Prostate gland (tissue), 2 donors: Measurements from ENCODE around the gene HIGD1A.

ENCODE experiments used
- POLR2A ChIP-seq: fragments of 450-650 bp; IDR thresholded peaks from one replicate; pipeline ENCODE4 v1.6.1; 2016; ENCODE audit warnings: antibody characterized with exemption, mild to moderate bottlenecking
- POLR2AphosphoS5 ChIP-seq: sonication (generic); formaldehyde crosslinking; IDR thresholded peaks from one replicate; pipeline ENCODE4 v1.6.1; 2017; ENCODE audit warnings: antibody characterized with exemption
- TF ChIP-seq, protein P1 (sequence below), 4 experiments: fragments of 200-600 bp in 2 of 4; fragments of 450-650 bp in 2 of 4; sonication (generic) in 2 of 4; IDR thresholded peaks; 1 replicate in 3 of 4; 2 replicates in 1 of 4; pipeline ENCODE4 v1.5.1; 2016 to 2019; ENCODE audit warnings: antibody characterized with exemption in 4 of 4, mild to moderate bottlenecking in 2 of 4, moderate library complexity in 2 of 4

DNA sequence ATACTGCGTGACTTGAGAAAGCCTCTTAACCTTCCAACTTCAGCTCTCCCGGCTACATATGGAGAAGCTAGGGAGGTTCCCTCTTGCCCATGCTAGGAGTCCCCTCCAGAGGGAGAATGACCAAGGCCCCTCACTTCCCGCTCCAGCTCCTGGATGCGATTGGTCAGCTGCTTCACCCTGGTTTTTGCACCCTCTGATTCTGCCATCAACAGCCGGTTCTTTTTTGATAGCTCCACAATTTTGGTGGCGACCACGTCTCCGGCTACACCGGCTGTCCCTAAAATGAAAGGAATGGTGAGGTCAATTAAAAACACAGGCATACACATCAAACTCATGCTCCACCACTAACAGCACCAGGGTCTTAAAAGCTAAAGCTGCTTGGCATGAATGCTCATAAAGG lies 51.8 kb downstream of the HIGD1A start:
- TF ChIP-seq, protein P1, sequence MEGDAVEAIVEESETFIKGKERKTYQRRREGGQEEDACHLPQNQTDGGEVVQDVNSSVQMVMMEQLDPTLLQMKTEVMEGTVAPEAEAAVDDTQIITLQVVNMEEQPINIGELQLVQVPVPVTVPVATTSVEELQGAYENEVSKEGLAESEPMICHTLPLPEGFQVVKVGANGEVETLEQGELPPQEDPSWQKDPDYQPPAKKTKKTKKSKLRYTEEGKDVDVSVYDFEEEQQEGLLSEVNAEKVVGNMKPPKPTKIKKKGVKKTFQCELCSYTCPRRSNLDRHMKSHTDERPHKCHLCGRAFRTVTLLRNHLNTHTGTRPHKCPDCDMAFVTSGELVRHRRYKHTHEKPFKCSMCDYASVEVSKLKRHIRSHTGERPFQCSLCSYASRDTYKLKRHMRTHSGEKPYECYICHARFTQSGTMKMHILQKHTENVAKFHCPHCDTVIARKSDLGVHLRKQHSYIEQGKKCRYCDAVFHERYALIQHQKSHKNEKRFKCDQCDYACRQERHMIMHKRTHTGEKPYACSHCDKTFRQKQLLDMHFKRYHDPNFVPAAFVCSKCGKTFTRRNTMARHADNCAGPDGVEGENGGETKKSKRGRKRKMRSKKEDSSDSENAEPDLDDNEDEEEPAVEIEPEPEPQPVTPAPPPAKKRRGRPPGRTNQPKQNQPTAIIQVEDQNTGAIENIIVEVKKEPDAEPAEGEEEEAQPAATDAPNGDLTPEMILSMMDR (IDR thresholded peaks at IDR 0.05): no peak
- TF ChIP-seq POLR2AphosphoS5: no peak
- TF ChIP-seq POLR2A: no peak
